GM23248 (cell line): Measurements from ENCODE around the gene CST1. TPM values are rescaled to one million over a fixed set of nuclear protein-coding genes. Genes with fewer than 3 reads are reported as not detected.

ENCODE experiments used
- DNase-seq: peaks from one replicate; pipeline ENCODE4 v3.0.0-alpha.2; 2015
- H2AFZ ChIP-seq: fragments of 200-600 bp; sonication (generic); 2 replicates; pipeline ENCODE4 v1.6.1; 2016; ENCODE audit warnings: antibody characterized with exemption
- H3F3A ChIP-seq: fragments of 200-600 bp; sonication (generic); 2 replicates; pipeline ENCODE4 v1.6.1; 2016; ENCODE audit warnings: mild to moderate bottlenecking, antibody characterized with exemption, mixed run types; ENCODE audit not compliant: insufficient read depth
- H3K27ac ChIP-seq: fragments of 200-600 bp; sonication (generic); 2 replicates; pipeline ENCODE4 v1.5.1; 2016; ENCODE audit warnings: mild to moderate bottlenecking
- H3K27me3 ChIP-seq: fragments of 200-600 bp; sonication (generic); replicated peaks from 2 replicates; pipeline ENCODE4 v1.6.1; 2016; ENCODE audit warnings: mild to moderate bottlenecking; ENCODE audit not compliant: insufficient read depth
- H3K36me3 ChIP-seq: fragments of 200-600 bp; sonication (generic); 2 replicates; pipeline ENCODE4 v1.6.1; 2016; ENCODE audit warnings: low read depth, mild to moderate bottlenecking
- H3K4me1 ChIP-seq: fragments of 200-600 bp; sonication (generic); 2 replicates; pipeline ENCODE4 v1.6.1; 2016; ENCODE audit warnings: mild to moderate bottlenecking; ENCODE audit not compliant: insufficient read depth
- H3K4me2 ChIP-seq: fragments of 200-600 bp; sonication (generic); one replicate; pipeline ENCODE4 v1.6.1; 2016; ENCODE audit warnings: mild to moderate bottlenecking; ENCODE audit not compliant: unreplicated experiment
- H3K4me3 ChIP-seq: fragments of 200-600 bp; sonication (generic); 2 replicates; pipeline ENCODE4 v1.5.1; 2016; ENCODE audit warnings: mild to moderate bottlenecking
- H3K79me2 ChIP-seq: fragments of 200-600 bp; sonication (generic); 2 replicates; pipeline ENCODE4 v1.6.1; 2016; ENCODE audit warnings: mild to moderate bottlenecking; ENCODE audit not compliant: insufficient read depth
- H3K9ac ChIP-seq: fragments of 200-600 bp; sonication (generic); 2 replicates; pipeline ENCODE4 v1.6.1; 2016; ENCODE audit warnings: mild to moderate bottlenecking
- H3K9me2 ChIP-seq: fragments of 200-600 bp; sonication (generic); 2 replicates; pipeline ENCODE4 v1.6.1; 2016; ENCODE audit warnings: mixed run types, mild to moderate bottlenecking, moderate library complexity; ENCODE audit not compliant: insufficient read depth
- H3K9me3 ChIP-seq: fragments of 200-600 bp; sonication (generic); one replicate; pipeline ENCODE4 v1.6.1; 2017; ENCODE audit warnings: low read depth
- H4K20me1 ChIP-seq: fragments of 200-600 bp; sonication (generic); 2 replicates; pipeline ENCODE4 v1.6.0; 2016; ENCODE audit not compliant: insufficient read depth
- EZH2 ChIP-seq: fragments of 200-600 bp; sonication (generic); IDR thresholded peaks from 2 replicates; pipeline ENCODE4 v1.6.1; 2018; ENCODE audit warnings: antibody characterized with exemption, mild to moderate bottlenecking; ENCODE audit not compliant: insufficient read depth, poor library complexity, severe bottlenecking
- EZH2phosphoT487 ChIP-seq: fragments of 200-600 bp; sonication (generic); IDR thresholded peaks from 2 replicates; pipeline ENCODE4 v1.6.1; 2018; ENCODE audit warnings: antibody characterized with exemption, moderate library complexity, mild to moderate bottlenecking, low read depth; ENCODE audit not compliant: insufficient read depth
- WGBS, 2 experiments: methylation state at CpG; one replicate each; pipeline ENCODE4 v1.1.6; 2015 to 2017; ENCODE audit warnings: low lambda C conversion rate in 2 of 2, low coverage in 1 of 2; ENCODE audit errors: missing lambda C conversion rate in 2 of 2; 5-methylcytosine and 5-hydroxymethylcytosine counted together
- in situ Hi-C: fragments of 300-500 bp; cut with MboI; formaldehyde crosslinking; loops from 2 replicates; pipeline ENCODE4 v1.15.0; 2020
- polyA plus RNA-seq: library from polyadenylated mRNA; unstranded; fragments of >200 nt; fragmentation: Nextera tagmentation; extraction: Ambion mirVana; gene quantifications from 2 replicates; pipeline ENCODE4 v1.2.1, GENCODE V29; 2016
- total RNA-seq: library from RNA; depleted of rRNA; stranded (reverse); fragments of >200 nt; shearing (Covaris generic); gene quantifications from 2 replicates; pipeline ENCODE4 v1.2.3, GENCODE V29; 2014

The CST1 gene
- total and polyA plus RNA-seq, 2 experiments from 2014 or later = not detected

GRCh38 chr20:23754731-23755130, 4.0 kb upstream of the CST1 start:
- Histone ChIP-seq H3K9me3 (no peaks in the 10 kb centered on the region), H3K27ac (no peak overlapping the region), H3K9me2 (no peaks in the 10 kb centered on the region), H3K4me1 (peaks cover 11% of the 10 kb centered on the region), H3K36me3 (no peaks in the 10 kb centered on the region), H3K79me2 (no peaks in the 10 kb centered on the region), H3K4me3 (no peak overlapping the region), H3F3A (no peaks in the 10 kb centered on the region), H4K20me1 (no peaks in the 10 kb centered on the region), H3K4me2 (peak overlapping the region; percentile 11), H2AFZ (peak overlapping the region; percentile 6; the same call in 1 of the 2 replicates), H3K9ac (no peak overlapping the region), H3K27me3 (no peaks in the 10 kb centered on the region; the same call in 1 of the 2 replicates)
- in situ Hi-C loops = no loop called here
- DNase-seq = no peak
- no peak for TF ChIP-seq EZH2
- no peak for TF ChIP-seq EZH2phosphoT487
- WGBS, 2 experiments = 65 to 66% methylated on average over 4 of the region's 4 CpGs

GRCh38 chr20:23753589-23753988, 2.9 kb upstream of the CST1 start:
- DNase-seq = no peak
- no peak overlapping the region for H2AFZ ChIP-seq
- no peaks in the 10 kb centered on the region for H3K27me3 ChIP-seq
- no peaks in the 10 kb centered on the region for H3K9me2 ChIP-seq
- H3K79me2 ChIP-seq = no peaks in the 10 kb centered on the region
- TF ChIP-seq EZH2 (no peak), EZH2phosphoT487 (no peak)
- H3K9me3 ChIP-seq = no peaks in the 10 kb centered on the region
- peaks cover 11% of the 10 kb centered on the region for H3K4me1 ChIP-seq
- no peak overlapping the region for H3K9ac ChIP-seq
- in situ Hi-C loops = no loop called here
- 87 to 91% methylated on average over 2 of the region's 2 CpGs for WGBS, 2 experiments
- no peak overlapping the region for H3K4me2 ChIP-seq
- no peak overlapping the region for H3K27ac ChIP-seq
- H3F3A ChIP-seq = no peaks in the 10 kb centered on the region
- H4K20me1 ChIP-seq = no peaks in the 10 kb centered on the region
- H3K4me3 ChIP-seq = no peak overlapping the region
- H3K36me3 ChIP-seq = no peaks in the 10 kb centered on the region

GRCh38 chr20:23753194-23753548, 2.4 kb upstream of the CST1 start:
- 73 to 80% methylated on average over 3 of the region's 3 CpGs for WGBS, 2 experiments
- no peak overlapping the region for H3K27ac ChIP-seq
- H3K9me3 ChIP-seq = no peaks in the 10 kb centered on the region
- H3K27me3 ChIP-seq = no peaks in the 10 kb centered on the region
- peaks cover 11% of the 10 kb centered on the region for H3K4me1 ChIP-seq
- H3K4me3 ChIP-seq = no peak overlapping the region
- no peaks in the 10 kb centered on the region for H3K79me2 ChIP-seq
- H3K4me2 ChIP-seq = no peak overlapping the region
- no peaks in the 10 kb centered on the region for H3F3A ChIP-seq
- TF ChIP-seq EZH2phosphoT487 = no peak
- TF ChIP-seq EZH2 = no peak
- H3K9ac ChIP-seq = no peak overlapping the region
- no peaks in the 10 kb centered on the region for H3K36me3 ChIP-seq
- in situ Hi-C loops = no loop called here
- no peaks in the 10 kb centered on the region for H4K20me1 ChIP-seq
- H3K9me2 ChIP-seq = no peaks in the 10 kb centered on the region
- DNase-seq = no peak
- no peak overlapping the region for H2AFZ ChIP-seq

- 93 to 94% methylated on average over 10 to 11 of the region's 11 CpGs for WGBS, 2 experiments
- H3K36me3 ChIP-seq = no peaks in the 10 kb centered on the region
- H3K9ac ChIP-seq = no peak overlapping the region
- H2AFZ ChIP-seq = no peak overlapping the region
- TF ChIP-seq EZH2phosphoT487 = no peak
- TF ChIP-seq EZH2 = no peak
- no peak for DNase-seq
- no peaks in the 10 kb centered on the region for H3K9me3 ChIP-seq
- peaks cover 11% of the 10 kb centered on the region for H3K4me1 ChIP-seq
- in situ Hi-C loops = no loop called here
- no peak overlapping the region for H3K27ac ChIP-seq
- H3F3A ChIP-seq = no peaks in the 10 kb centered on the region
- no peaks in the 10 kb centered on the region for H3K9me2 ChIP-seq
- H3K27me3 ChIP-seq = no peaks in the 10 kb centered on the region
- H3K79me2 ChIP-seq = no peaks in the 10 kb centered on the region
- no peaks in the 10 kb centered on the region for H4K20me1 ChIP-seq
- no peak overlapping the region for H3K4me3 ChIP-seq
- H3K4me2 ChIP-seq = no peak overlapping the region
These were observed 1.9 kb upstream of the CST1 start for GRCh38 chr20:23752481-23753193.

- no peak overlapping the region for H2AFZ ChIP-seq
- H3F3A ChIP-seq = no peaks in the 10 kb centered on the region
- no peak overlapping the region for H3K9ac ChIP-seq
- H3K4me2 ChIP-seq = no peak overlapping the region
- no peaks in the 10 kb centered on the region for H3K79me2 ChIP-seq
- H3K4me1 ChIP-seq = peaks cover 11% of the 10 kb centered on the region
- H3K27ac ChIP-seq = no peak overlapping the region
- in situ Hi-C loops = no loop called here
- no peaks in the 10 kb centered on the region for H3K9me2 ChIP-seq
- no peaks in the 10 kb centered on the region for H3K9me3 ChIP-seq
- WGBS, 2 experiments = 72 to 79% methylated on average over 4 of the region's 4 CpGs
- DNase-seq = no peak
- no peaks in the 10 kb centered on the region for H3K27me3 ChIP-seq
- H4K20me1 ChIP-seq = no peaks in the 10 kb centered on the region
- H3K36me3 ChIP-seq = no peaks in the 10 kb centered on the region
- H3K4me3 ChIP-seq = no peak overlapping the region
- TF ChIP-seq EZH2phosphoT487 = no peak
- TF ChIP-seq EZH2 = no peak
These were observed 1.3 kb upstream of the CST1 start for GRCh38 chr20:23752019-23752418.
